HCT116 (cell line): Measurements from ENCODE around the gene ZBTB8A. TPM values are rescaled to one million over a fixed set of nuclear protein-coding genes. Genes with fewer than 3 reads are reported as not detected.

Experiments
- ATAC-seq: fragments of 200-7000 bp; cut with Tn5 transposase; 2 replicates; pipeline ENCODE4 v1.9.1; 2020; ENCODE audit warnings: mild to moderate bottlenecking, moderate library complexity
- BruUV-seq: library from RNA; stranded (reverse); fragments of 400-500 nt; replicated peaks from 2 replicates; lab custom pipeline; 2021; lab: Mats Ljungman, UMichigan
- CTCF ChIA-PET: fragments of 300-600 bp; sonication (Branson Sonifier 250); formaldehyde crosslinking; loops from one replicate; lab custom pipeline; 2021; ENCODE audit warnings: antibody characterized with exemption; lab: Charles Lee
- POLR2A ChIA-PET: fragments of 300-600, 350-600 bp; sonication (Branson Sonifier 250); formaldehyde crosslinking; loops from one replicate; lab custom pipeline; 2021; ENCODE audit warnings: antibody characterized with exemption; lab: Charles Lee
- RAD21 ChIA-PET, 2 experiments: fragments of 300-600 bp; sonication (Branson Sonifier 250); formaldehyde crosslinking; loops; one replicate each; lab custom pipeline; 2023; ENCODE audit warnings: low total read pairs in 2 of 2; ENCODE audit not compliant: uncharacterized antibody in 2 of 2, unreplicated experiment in 2 of 2, low non-redundant PET in 1 of 2; lab: Charles Lee
- DNase-seq: peaks from one replicate; pipeline ENCODE4 v3.0.0-alpha.2; 2010; ENCODE audit warnings: low read depth, low spot score
- H2AFZ ChIP-seq: fragments of 200-600 bp; shearing (Covaris generic), sonication (generic); 2 replicates; pipeline ENCODE4 v1.6.1; 2017; ENCODE audit warnings: low read depth, mixed run types, mixed read lengths, antibody characterized with exemption, low read length; ENCODE audit not compliant: poor library complexity, severe bottlenecking
- H3K27ac ChIP-seq: 2 replicates; pipeline ENCODE4 v1.5.1; 2012; ENCODE audit warnings: low read depth, low read length
- H3K27me3 ChIP-seq: fragments of 200-600 bp; sonication (generic); 2 replicates; pipeline ENCODE4 v1.6.1; 2016; ENCODE audit warnings: mixed run types, low read length, mixed read lengths; ENCODE audit not compliant: insufficient read depth
- H3K36me3 ChIP-seq, 2 experiments: fragments of 200-500 bp in 1 of 2; fragments of 200-600 bp in 1 of 2; sonication (Bioruptor generic) in 1 of 2; sonication (generic) in 1 of 2; 2 replicates each; pipeline versions ENCODE4 v1.5.1 to v1.6.1; 2014 to 2016; ENCODE audit warnings: low read length in 2 of 2, inconsistent platforms in 1 of 2, mixed read lengths in 1 of 2, mixed run types in 1 of 2; ENCODE audit not compliant: insufficient read depth in 2 of 2, control insufficient read depth in 1 of 2
- H3K4me1 ChIP-seq, 2 experiments: fragments of 200-600 bp in 1 of 2; sonication (generic) in 1 of 2; 2 replicates each; pipeline versions ENCODE4 v1.5.1 to v1.6.1; 2012 to 2017; ENCODE audit warnings: low read length in 2 of 2, inconsistent platforms in 1 of 2, mild to moderate bottlenecking in 1 of 2, mixed read lengths in 1 of 2, mixed run types in 1 of 2, moderate library complexity in 1 of 2; ENCODE audit not compliant: insufficient read depth in 2 of 2, control insufficient read depth in 1 of 2
- H3K4me2 ChIP-seq: fragments of 200-600 bp; sonication (generic); 2 replicates; pipeline ENCODE4 v1.6.1; 2017; ENCODE audit warnings: mixed run types, low read length, mixed read lengths
- H3K4me3 ChIP-seq, 2 experiments: fragments of 200-600 bp in 1 of 2; sonication (generic) in 1 of 2; replicated peaks in 1 of 2; 2 replicates each; pipeline ENCODE4 v1.5.1; 2011 to 2016; ENCODE audit warnings: low read length in 2 of 2, control low read depth in 1 of 2, low read depth in 1 of 2, mild to moderate bottlenecking in 1 of 2, mixed read lengths in 1 of 2, mixed run types in 1 of 2
- H3K79me2 ChIP-seq: fragments of 200-600 bp; sonication (generic); 2 replicates; pipeline ENCODE4 v1.6.1; 2017; ENCODE audit warnings: mild to moderate bottlenecking, mixed run types, low read length, moderate library complexity, mixed read lengths; ENCODE audit not compliant: insufficient read depth
- H3K9ac ChIP-seq: fragments of 200-600 bp; sonication (generic); 2 replicates; pipeline ENCODE4 v1.6.1; 2016; ENCODE audit warnings: low read length, mixed read lengths
- H3K9me2 ChIP-seq: fragments of 200-600 bp; sonication (generic), shearing (Covaris generic); 2 replicates; pipeline ENCODE4 v1.6.1; 2017; ENCODE audit warnings: mixed run types, mild to moderate bottlenecking, moderate library complexity; ENCODE audit not compliant: insufficient read depth
- H3K9me3 ChIP-seq, 2 experiments: fragments of 200-500 bp in 1 of 2; fragments of 200-600 bp in 1 of 2; sonication (Bioruptor generic) in 1 of 2; sonication (generic) in 1 of 2; 2 replicates each; pipeline ENCODE4 v1.6.1; 2014 to 2017; ENCODE audit warnings: low read length in 2 of 2, mixed read lengths in 2 of 2, inconsistent platforms in 1 of 2, low read depth in 1 of 2, mild to moderate bottlenecking in 1 of 2, mixed run types in 1 of 2, moderate library complexity in 1 of 2; ENCODE audit not compliant: control insufficient read depth in 1 of 2, insufficient read depth in 1 of 2
- H4K20me1 ChIP-seq: fragments of 200-600 bp; sonication (generic), shearing (Covaris generic); 2 replicates; pipeline ENCODE4 v1.6.1; 2017; ENCODE audit warnings: mixed run types, mild to moderate bottlenecking, moderate library complexity; ENCODE audit not compliant: insufficient read depth
- ATF3 ChIP-seq: IDR thresholded peaks from 2 replicates; pipeline ENCODE4 v1.6.1; 2012
- CEBPB ChIP-seq: IDR thresholded peaks from 2 replicates; pipeline ENCODE4 v1.6.1; 2012; ENCODE audit warnings: low read depth
- RAD21 ChIP-seq: IDR thresholded peaks from 2 replicates; pipeline ENCODE4 v1.6.1; 2012; ENCODE audit warnings: low read depth, mild to moderate bottlenecking
- ZFX ChIP-seq: fragments of 450-650 bp; IDR thresholded peaks from 2 replicates; pipeline ENCODE4 v1.6.1; 2017
- intact Hi-C: fragments of 100-400 bp; cut with micrococcal nuclease; formaldehyde crosslinking; loops from 2 replicates; pipeline ENCODE4 v1.10.0; 2022
- total RNA-seq: library from RNA; stranded (reverse); gene quantifications from one replicate; pipeline ENCODE4 v1.2.1, GENCODE V29; 2021; ENCODE audit not compliant: unreplicated experiment

The ZBTB8A gene
- total RNA-seq, 1 experiment from 2014 or later, result 9.7 TPM

- Histone ChIP-seq H3K27ac (no peak overlapping the region), H3K9me3 (no peaks in the 10 kb centered on the region), H3K79me2 (no peaks in the 10 kb centered on the region), H3K4me2 (no peak overlapping the region), H3K4me3 (no peak overlapping the region), H3K27me3 (no peaks in the 10 kb centered on the region), H3K36me3 (no peaks in the 10 kb centered on the region), H3K9me2 (no peaks in the 10 kb centered on the region), H4K20me1 (no peaks in the 10 kb centered on the region), H2AFZ (no peak overlapping the region), H3K9ac (no peak overlapping the region), H3K4me1 (peaks cover 13 to 21% of the 10 kb centered on the region in 2 experiments)
- DNase-seq (no peak), ATAC-seq (no peak)
- BruUV-seq, result no TSS peak
- intact Hi-C loops, result loop anchor here (5.0 kb wide), 1 partner anchor 56 kb away; no protein-coding TSS in a partner anchor
- ChIA-PET CTCF (no interaction called here), RAD21 (no interaction called here), POLR2A (no interaction called here)
- TF ChIP-seq ZFX, result no peak
These were observed 36.1 kb upstream of the ZBTB8A start for GRCh38 chr1:32503153-32503552.

- CTCF ChIA-PET, result interaction anchor here (2.4 kb wide), 1 partner anchor 14 kb away, joined by 9 read pairs; no protein-coding TSS in a partner anchor
- RAD21 ChIA-PET, result no interaction called here
- peaks cover 6 to 12% of the 10 kb centered on the region in 2 experiments; a peak in 3 of 4 replicates for H3K4me1 ChIP-seq
- H3K4me3 ChIP-seq, result no peak overlapping the region
- no peaks in the 10 kb centered on the region for H3K9me3 ChIP-seq
- no TSS peak for BruUV-seq
- no peaks in the 10 kb centered on the region for H3K36me3 ChIP-seq
- H3K79me2 ChIP-seq, result no peaks in the 10 kb centered on the region
- H3K27me3 ChIP-seq, result no peaks in the 10 kb centered on the region
- H2AFZ ChIP-seq, result no peak overlapping the region
- DNase-seq (no peak), ATAC-seq (no peak)
- H3K27ac ChIP-seq, result no peak overlapping the region
- no peaks in the 10 kb centered on the region for H4K20me1 ChIP-seq
- H3K4me2 ChIP-seq, result no peak overlapping the region
- no peak for TF ChIP-seq RAD21
- TF ChIP-seq CEBPB, result no peak
- no peak for TF ChIP-seq ATF3
- intact Hi-C loops, result no loop called here
- no peaks in the 10 kb centered on the region for H3K9me2 ChIP-seq
- H3K9ac ChIP-seq, result no peak overlapping the region
- POLR2A ChIA-PET, result no interaction called here
These were observed 32.2 kb upstream of the ZBTB8A start for GRCh38 chr1:32507021-32507420.
